Activated CD4-positive, alpha-beta T cell treated with anti-CD3 and anti-CD28 coated beads, Interleukin-2, amount 50 U/mL, for 1 hour (primary cell): ENCODE data around the gene ZNRF2.
"Not testable (repeated sequence)": the region's sequence is repeated elsewhere in the genome, so short reads cannot be mapped to it uniquely, and the experiment has no call there.

Experiments used
- DNase-seq: peaks from one replicate; pipeline ENCODE4 v3.0.0-alpha.2; 2020

ZNRF2 gene

GRCh38 chr7:30263090-30263710 lies 21.2 kb upstream of the ZNRF2 start:
- DNase-seq, result no peak

DNA sequence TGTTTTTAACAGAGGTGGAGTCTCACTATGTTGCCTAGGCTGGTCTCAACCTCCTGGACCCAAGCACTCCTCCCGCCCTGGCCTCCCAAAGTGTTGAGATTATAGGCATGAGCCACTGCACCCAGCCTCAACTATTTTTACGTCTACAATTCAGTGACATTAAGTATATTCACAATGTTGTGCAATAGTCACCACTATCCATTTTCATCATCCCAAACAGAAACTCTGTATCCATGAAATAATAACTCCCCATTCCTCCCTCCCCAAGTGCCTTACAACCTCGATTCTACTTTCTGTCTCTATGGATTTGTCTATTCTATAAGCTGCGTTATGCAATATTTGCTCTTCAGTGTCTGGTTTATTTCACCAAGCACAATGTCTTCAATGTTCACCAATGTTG lies 20.3 kb upstream of the ZNRF2 start:
- DNase-seq, result no peak

GRCh38 chr7:30265189-30265588 lies 19.2 kb upstream of the ZNRF2 start:
- not testable (repeated sequence) for DNase-seq

DNA sequence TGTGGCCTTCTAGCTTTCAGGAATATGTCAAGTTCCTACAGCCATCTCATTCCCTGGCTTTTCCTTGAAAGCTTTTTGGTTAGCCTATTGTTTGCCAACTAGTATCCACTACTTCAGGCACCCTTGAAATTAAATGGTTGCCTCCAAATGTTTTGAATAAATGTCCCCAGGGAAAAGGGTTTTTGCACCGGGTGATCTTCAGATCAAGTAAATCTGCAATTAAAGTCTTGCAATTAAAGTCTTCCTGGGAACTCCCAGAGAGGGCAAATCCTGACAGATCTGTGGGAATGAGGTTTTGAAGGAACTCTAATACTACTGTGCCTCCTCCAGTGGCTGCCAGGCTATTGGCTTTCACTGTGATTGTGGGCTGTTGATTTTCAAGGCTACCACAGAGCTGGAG lies 17.7 kb upstream of the ZNRF2 start:
- DNase-seq, result no peak

- DNase-seq, result no peak
These were observed 15.8 kb upstream of the ZNRF2 start for GRCh38 chr7:30268586-30268985.

GRCh38 chr7:30269490-30269889 lies 14.9 kb upstream of the ZNRF2 start:
- no peak for DNase-seq

GRCh38 chr7:30270921-30271320 lies 13.5 kb upstream of the ZNRF2 start:
- no peak for DNase-seq

DNA sequence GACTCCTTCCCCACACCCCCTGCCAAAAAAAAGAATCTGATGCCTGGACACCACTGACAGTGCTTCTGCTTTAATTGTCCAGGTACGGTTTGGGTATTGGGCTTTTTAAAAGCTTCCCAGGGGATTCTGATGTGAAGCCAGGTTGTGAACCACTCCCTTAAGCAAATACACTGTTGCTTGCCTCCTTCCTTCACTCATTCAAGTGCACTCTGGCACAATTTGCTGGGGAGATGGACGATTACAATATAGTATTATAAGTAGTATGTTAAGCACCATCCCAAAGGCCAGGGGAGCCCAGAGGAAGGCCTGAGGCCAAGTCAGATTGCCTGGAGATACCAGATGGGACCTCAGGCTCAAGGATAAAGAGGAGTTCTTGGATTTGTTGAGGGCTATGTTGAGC lies 12.3 kb upstream of the ZNRF2 start:
- no peak for DNase-seq

GRCh38 chr7:30273552-30273951 lies 10.8 kb upstream of the ZNRF2 start:
- no peak for DNase-seq

DNA sequence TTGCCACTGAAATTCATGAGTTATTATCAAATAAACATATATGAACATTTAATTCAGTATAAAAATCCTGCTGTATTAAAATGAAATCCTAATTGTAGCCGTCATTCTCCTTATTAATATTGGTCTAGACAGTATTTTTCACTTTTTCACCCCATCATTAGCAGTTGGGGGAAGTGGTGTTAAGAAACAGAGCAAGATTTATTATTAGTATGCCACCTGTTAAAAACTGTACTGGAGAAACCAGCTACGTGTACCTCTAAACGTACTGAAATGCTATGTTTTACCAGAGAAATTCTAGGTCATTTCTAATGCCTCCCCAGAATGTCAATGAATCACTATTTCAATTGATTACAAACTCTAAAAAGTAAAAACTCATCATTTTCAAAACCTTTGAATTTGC lies 9.8 kb upstream of the ZNRF2 start:
- no peak for DNase-seq

DNA sequence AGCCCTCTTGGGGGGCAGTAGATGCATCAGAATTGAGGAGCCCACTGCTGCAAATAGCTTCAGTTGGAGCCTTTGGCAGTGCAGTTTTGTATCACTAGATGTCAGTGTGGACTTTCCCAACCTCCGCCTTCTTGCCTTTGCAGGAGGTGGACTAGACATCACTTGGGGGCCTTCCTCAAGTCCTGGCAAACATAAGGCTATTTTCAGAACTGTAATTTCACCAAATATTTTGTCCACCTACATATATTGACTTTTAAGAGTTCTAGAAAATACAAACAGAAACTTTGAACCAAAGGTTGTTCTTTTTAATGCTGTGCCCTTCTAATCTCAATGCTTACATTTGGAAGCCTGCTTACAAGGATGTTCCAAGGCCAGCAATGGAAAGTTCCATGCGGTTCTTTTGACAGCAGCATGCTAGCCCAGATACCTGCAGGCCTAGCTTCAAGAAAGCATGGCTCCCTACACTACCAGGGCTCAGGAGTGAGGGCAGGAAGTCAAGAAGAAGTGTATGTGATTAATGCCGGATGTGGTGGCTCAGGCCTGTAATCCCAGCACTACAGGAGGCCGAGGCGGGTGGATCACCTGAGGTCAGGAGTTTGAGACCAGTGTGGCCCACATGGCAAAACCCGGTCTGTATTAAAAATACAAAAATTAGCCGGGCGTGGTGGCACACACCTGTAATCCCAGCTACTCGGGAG lies 8.0 kb upstream of the ZNRF2 start:
- peak; percentile 43 for DNase-seq

DNA sequence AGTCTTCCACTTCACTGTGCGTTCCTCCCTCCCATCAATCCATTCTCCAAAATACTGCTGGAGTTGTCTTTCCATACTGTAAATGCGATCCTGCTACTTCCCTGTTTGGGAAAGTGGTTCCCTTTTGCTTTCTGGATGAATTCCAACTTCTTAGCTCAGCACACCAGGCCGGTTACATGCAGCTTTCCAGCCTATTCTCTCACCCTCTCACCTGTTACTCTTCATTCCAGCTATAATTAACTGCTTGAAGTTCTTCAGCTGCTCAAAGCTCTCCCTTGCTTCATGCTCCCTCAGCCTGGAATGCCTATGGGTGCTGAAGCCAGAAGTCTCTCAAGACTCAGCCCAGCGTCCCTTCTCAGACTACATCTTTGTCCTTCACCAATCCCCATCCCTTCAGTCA lies 6.0 kb upstream of the ZNRF2 start:
- DNase-seq, result no peak

DNA sequence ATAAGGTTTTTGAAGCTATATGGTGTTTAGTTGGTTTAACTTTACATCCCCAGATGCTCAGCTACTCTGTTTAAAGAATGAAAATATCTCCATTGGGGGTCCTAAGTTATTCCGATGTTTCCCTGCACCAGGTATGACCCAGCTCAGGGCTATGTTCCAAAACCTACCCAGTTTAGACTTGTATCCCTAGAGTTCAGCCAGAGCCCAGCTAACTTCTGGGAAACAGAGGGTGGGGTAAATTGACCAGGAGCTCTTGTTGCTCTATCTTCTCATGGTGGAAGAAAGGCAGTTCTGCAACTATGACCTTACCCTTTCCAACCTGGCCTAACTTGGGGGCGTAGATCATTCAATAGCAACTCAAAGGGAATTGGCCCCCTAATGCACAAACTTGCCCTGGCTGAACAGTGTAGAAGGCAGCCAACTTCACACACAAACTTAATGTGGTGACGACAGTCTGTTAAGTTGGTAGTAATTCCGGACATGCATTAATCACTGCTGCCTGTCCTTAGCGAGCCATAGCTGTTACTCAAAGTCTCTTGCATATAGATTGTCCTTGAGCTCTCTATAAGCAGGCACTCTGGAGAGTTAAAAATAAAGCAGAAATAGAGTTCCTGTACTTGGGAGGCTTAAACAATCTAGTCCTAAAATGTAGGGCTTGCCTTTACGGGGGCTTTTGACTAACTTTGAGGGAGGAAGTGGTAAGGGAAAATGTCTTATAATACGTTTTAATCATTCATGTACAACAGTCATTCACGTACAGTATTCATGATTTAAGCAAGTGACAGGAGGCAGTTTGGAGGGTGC lies 5.3 kb upstream of the ZNRF2 start:
- no peak for DNase-seq

GRCh38 chr7:30279653-30279904 lies 4.8 kb upstream of the ZNRF2 start:
- DNase-seq, result no peak

DNA sequence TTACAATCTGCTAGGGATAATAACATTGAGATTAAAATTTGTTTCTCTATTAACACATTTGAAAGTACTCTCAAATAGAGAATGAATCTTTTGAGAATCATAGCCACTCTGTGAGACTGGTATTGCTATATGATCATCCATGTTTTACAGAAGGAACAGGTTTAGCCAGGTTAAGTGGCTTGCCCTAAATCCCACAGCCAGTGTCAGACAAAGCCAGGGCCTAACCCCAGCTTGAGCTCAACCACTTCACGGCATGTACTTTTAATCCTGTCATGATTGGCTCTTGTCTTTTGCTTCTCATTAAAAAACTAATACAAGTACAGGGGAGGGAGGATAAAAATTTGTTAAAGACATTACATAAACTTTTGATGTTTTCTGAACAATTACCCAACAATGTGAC lies 3.8 kb upstream of the ZNRF2 start:
- DNase-seq, result no peak

DNA sequence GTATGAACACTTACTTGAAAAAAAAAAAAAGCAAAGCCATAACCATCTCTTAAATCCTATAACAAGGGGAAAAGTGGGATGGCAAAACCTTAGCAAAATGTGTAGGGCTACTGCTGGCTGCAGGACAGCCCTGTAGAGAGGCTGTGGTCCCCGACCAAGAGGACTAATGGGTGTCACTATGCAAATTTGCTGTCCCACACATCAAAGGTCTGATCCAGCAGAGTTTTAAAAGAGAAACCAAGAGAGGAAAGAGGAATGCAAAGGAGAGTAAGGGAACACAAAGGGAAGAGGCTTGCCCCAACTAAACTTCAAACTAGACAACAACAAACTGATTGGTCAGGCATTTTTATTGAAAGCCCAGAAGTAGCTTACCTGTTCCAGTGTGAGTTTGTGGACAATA lies 3.1 kb upstream of the ZNRF2 start:
- no peak for DNase-seq

GRCh38 chr7:30281791-30282190 lies 2.6 kb upstream of the ZNRF2 start:
- no peak for DNase-seq

GRCh38 chr7:30282735-30283134 lies 1.7 kb upstream of the ZNRF2 start:
- no peak for DNase-seq

GRCh38 chr7:30285067-30285535 lies 704 bp downstream of the ZNRF2 start:
- DNase-seq, result peak; percentile 39

- DNase-seq, result peak; percentile 44
These were observed 1.3 kb downstream of the ZNRF2 start for GRCh38 chr7:30285536-30286284.

DNA sequence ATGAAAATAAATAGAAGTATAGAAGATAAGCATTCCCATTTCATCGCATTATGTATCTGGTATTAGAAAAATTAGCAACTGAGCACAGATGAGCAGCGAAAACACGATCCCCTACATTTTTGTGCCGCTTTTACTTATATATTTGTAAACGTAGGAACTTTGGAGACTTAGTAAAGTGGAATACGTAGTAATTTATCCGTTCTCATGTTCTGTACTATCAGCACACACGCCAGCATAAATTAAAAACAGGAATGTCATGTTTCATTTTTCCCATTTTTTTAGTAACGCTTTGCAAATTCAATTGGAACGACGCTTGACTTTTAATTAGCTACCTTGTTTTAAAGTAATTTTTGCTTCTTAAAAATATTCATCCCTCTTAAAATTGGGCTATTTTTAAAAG lies 2.4 kb downstream of the ZNRF2 start:
- no peak for DNase-seq

GRCh38 chr7:30287625-30288024 lies 3.2 kb downstream of the ZNRF2 start:
- not testable (repeated sequence) for DNase-seq

GRCh38 chr7:30289634-30290033 lies 5.2 kb downstream of the ZNRF2 start:
- not testable (repeated sequence) for DNase-seq

DNA sequence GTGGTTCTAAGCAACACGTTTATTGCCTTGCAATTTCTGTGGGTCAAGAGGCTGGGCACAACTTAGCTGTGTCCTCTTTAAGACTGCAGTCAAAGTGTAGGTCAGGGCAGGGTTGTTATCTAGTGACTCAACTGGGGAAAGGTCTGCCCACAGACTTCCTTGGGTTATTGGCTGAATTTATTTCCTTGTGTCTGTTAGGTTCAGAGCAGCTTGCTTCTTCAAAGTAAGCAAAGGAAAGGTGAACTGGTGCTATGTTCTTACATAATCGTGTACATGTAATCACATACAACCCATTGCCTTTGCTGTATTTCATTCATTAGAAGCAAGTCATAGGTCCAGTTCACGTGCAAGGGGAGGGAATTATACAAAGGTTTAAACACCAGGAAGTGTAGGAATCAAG lies 5.9 kb downstream of the ZNRF2 start:
- DNase-seq, result not testable (repeated sequence)
